Activated CD8-positive, alpha-beta T cell treated with anti-CD3 and anti-CD28 coated beads for 36 hours (primary cell): ENCODE measurements around the gene ETFB. TPM values are rescaled to one million over a fixed set of nuclear protein-coding genes. Genes with fewer than 3 reads are reported as not detected.

Experiments used
- ATAC-seq: fragments of 200-7000 bp; cut with Tn5 transposase; one replicate; pipeline ENCODE4 v1.10.0; 2021; ENCODE audit warnings: mild to moderate bottlenecking, moderate library complexity
- CTCF ChIA-PET: fragments of 350-600 bp; sonication (Branson Sonifier 250); formaldehyde crosslinking; loops from one replicate; lab custom pipeline; 2021; ENCODE audit warnings: antibody characterized with exemption; lab: Charles Lee
- POLR2A ChIA-PET: fragments of 350-600 bp; sonication (Branson Sonifier 250); formaldehyde crosslinking; loops from one replicate; lab custom pipeline; 2021; ENCODE audit warnings: antibody characterized with exemption; lab: Charles Lee
- DNase-seq: peaks from one replicate; pipeline ENCODE4 v3.0.0-alpha.2; 2020
- H3K27ac Mint-ChIP-seq: one replicate; pipeline ENCODE4 v1.8.0; 2021; ENCODE audit warnings: mild to moderate bottlenecking, mixed read lengths
- H3K27me3 Mint-ChIP-seq: one replicate; pipeline ENCODE4 v1.8.0; 2021; ENCODE audit warnings: mixed read lengths
- H3K36me3 Mint-ChIP-seq: one replicate; pipeline ENCODE4 v1.8.0; 2021; ENCODE audit warnings: low read depth, mixed read lengths
- H3K4me1 Mint-ChIP-seq: one replicate; pipeline ENCODE4 v1.8.0; 2021; ENCODE audit warnings: low read depth, mixed read lengths
- H3K4me3 Mint-ChIP-seq: one replicate; pipeline ENCODE4 v1.8.0; 2021; ENCODE audit warnings: mild to moderate bottlenecking, moderate library complexity, mixed read lengths
- H3K9me3 Mint-ChIP-seq: one replicate; pipeline ENCODE4 v1.8.0; 2021; ENCODE audit warnings: mixed read lengths
- CTCF ChIP-seq: fragments of 200-600 bp; IDR thresholded peaks from one replicate; pipeline ENCODE4 v1.8.0; 2022; ENCODE audit warnings: antibody characterized with exemption, mild to moderate bottlenecking
- intact Hi-C: fragments of 100-400 bp; cut with micrococcal nuclease; formaldehyde crosslinking; loops from one replicate; pipeline ENCODE4 v1.10.0; 2022
- total RNA-seq, 2 experiments: library from RNA; stranded (reverse); gene quantifications; one replicate each; pipeline ENCODE4 v1.2.3, GENCODE V29; 2021

ETFB gene
- total RNA-seq, 2 experiments from 2014 or later: 151 to 162 TPM

GRCh38 chr19:51317376-51317775 is 48.8 kb downstream of the ETFB start:
- Mint-ChIP-seq H3K27ac (no peak overlapping the region), H3K4me1 (no peaks in the 10 kb centered on the region), H3K27me3 (peaks cover 22% of the 10 kb centered on the region), H3K9me3 (peaks cover 3% of the 10 kb centered on the region), H3K36me3 (no peaks in the 10 kb centered on the region), H3K4me3 (no peak overlapping the region)
- CTCF ChIA-PET: interaction anchor here (1.0 kb wide), 1 partner anchor 198 kb away, joined by 3 read pairs; no protein-coding TSS in a partner anchor
- POLR2A ChIA-PET: no interaction called here
- no peak for TF ChIP-seq CTCF
- no peak for DNase-seq
- ATAC-seq: no peak
- intact Hi-C loops: no loop called here

DNA sequence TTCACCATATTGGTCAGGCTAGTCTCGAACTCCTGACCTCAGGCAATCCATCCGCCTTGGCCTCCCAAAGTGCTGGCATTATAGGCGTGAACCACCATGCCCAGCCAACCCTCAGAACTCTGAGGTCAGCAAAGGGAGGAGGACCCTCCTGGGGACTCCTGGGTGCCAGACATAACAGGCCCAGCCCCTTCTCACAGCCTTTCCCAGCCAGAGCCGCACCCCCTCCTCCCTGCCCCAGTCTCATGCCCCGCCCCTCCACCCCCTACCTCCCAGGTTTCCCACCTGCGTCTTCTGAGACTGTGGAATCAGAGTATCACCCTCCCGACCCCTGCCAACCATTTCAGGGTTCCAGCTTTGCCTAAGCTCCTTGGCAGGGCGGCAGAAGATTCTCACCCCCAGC is 49.5 kb downstream of the ETFB start:
- Mint-ChIP-seq H3K9me3 (peaks cover 3% of the 10 kb centered on the region), H3K4me3 (no peak overlapping the region), H3K4me1 (no peaks in the 10 kb centered on the region), H3K27ac (no peak overlapping the region), H3K27me3 (peaks cover 25% of the 10 kb centered on the region), H3K36me3 (no peaks in the 10 kb centered on the region)
- intact Hi-C loops: no loop called here
- no peak for ATAC-seq
- DNase-seq: no peak
- TF ChIP-seq CTCF: no peak
- ChIA-PET POLR2A (no interaction called here), CTCF (no interaction called here)

DNA sequence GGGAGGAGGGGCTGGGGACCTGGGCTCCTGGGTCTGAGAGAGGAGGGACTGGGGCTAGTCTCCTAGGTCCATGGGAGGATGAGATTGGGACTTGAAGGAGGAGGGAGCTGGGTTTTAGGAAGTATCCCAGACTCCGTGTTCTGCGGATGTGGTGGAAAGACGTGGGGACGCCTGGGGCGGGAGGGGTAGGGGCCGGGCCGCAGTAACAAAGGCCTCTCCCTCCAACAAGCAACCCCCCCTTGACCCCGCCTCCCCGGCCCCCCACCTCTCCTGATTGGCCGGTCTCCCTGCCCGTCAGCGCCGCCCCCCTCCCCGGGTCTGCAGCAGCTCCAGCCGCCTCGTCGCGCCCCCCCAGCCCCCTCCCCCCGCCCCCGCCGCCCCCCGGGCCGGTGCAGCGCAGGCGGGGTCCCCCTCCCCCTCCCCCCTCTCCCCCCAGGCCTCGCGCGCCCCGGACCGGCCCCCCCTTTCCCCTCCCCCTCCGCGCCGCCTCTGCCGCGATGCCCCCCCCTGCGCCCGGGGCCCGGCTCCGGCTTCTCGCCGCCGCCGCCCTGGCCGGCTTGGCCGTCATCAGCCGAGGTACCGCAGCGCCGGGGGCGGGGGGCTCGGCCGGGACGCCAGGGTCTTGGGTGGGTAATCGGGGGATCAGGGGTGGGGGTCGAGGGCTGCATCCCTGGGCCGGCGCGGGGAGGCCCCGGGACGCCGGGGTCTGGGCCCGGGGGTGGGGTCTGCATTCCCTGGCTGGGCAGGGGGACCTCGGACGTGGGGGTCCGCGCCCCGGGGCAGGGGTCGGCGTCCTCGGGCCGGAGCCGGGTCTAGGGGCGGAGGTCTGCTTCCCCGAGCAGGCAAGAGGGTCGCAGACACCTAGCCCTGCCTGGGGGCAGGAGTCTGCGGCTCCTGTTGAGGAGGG is 54.6 kb downstream of the ETFB start, which contains the start of gene IGLON5:
TSS of gene IGLON5 (plus strand) at position 294 of the 907 bp plus-strand sequence. CDS start at position 498, 204 bp downstream.
- no peak for TF ChIP-seq CTCF
- ChIA-PET POLR2A (no interaction called here), CTCF (no interaction called here)
- intact Hi-C loops: no loop called here
- no peak within 1 kb of the TSS for H3K4me3 Mint-ChIP-seq
- H3K4me1 Mint-ChIP-seq: no peaks in the 10 kb centered on the region
- no peak within 1 kb of the TSS for H3K27ac Mint-ChIP-seq
- ATAC-seq (no peak), DNase-seq (no peak)
- peaks cover 46% of the 10 kb centered on the region for H3K27me3 Mint-ChIP-seq
- H3K9me3 Mint-ChIP-seq: peaks cover 13% of the 10 kb centered on the region
- H3K36me3 Mint-ChIP-seq: no peaks in the 10 kb centered on the region

GRCh38 chr19:51305479-51305878 is 60.7 kb downstream of the ETFB start:
- peaks cover 32% of the 10 kb centered on the region for H3K27me3 Mint-ChIP-seq
- ChIA-PET POLR2A (no interaction called here), CTCF (no interaction called here)
- H3K27ac Mint-ChIP-seq: no peak overlapping the region
- no peaks in the 10 kb centered on the region for H3K36me3 Mint-ChIP-seq
- intact Hi-C loops: no loop called here
- no peak for TF ChIP-seq CTCF
- DNase-seq (no peak), ATAC-seq (no peak)
- H3K4me3 Mint-ChIP-seq: no peak overlapping the region
- peaks cover 20% of the 10 kb centered on the region for H3K9me3 Mint-ChIP-seq
- H3K4me1 Mint-ChIP-seq: no peaks in the 10 kb centered on the region

DNA sequence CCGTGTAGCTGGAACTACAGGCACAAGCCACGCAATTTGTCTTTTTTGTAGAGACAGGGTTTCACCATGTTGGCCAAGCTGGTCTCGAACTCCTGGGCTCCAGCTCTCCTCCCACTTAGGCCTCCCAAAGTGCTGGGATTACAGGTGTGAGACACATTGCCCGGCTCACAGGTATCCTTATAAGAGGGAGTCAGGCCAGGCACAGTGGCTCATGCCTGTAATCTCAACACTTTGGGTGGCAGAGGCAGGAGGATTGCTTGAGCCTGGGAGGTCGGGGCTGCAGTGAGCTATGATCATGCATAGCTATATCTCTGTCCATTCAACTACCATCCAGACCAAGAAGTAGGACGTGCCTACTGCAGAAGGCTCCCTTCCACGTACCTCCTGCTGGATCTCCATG is 64.9 kb downstream of the ETFB start:
- H3K4me3 Mint-ChIP-seq: no peak overlapping the region
- H3K4me1 Mint-ChIP-seq: no peaks in the 10 kb centered on the region
- intact Hi-C loops: no loop called here
- ATAC-seq (no peak), DNase-seq (no peak)
- no peaks in the 10 kb centered on the region for H3K36me3 Mint-ChIP-seq
- no peak overlapping the region for H3K27ac Mint-ChIP-seq
- CTCF ChIA-PET: no interaction called here
- POLR2A ChIA-PET: no interaction called here
- H3K27me3 Mint-ChIP-seq: peaks cover 10% of the 10 kb centered on the region
- H3K9me3 Mint-ChIP-seq: peaks cover 9% of the 10 kb centered on the region
- no peak for TF ChIP-seq CTCF
